ENCODE data around the gene COL4A2. TPM values are rescaled to one million over a fixed set of nuclear protein-coding genes. Genes with fewer than 3 reads are reported as not detected.

Gene COL4A2
- total RNA-seq, 4 donors from 2014 or later = 419 to 931 (median 555) TPM

DNA sequence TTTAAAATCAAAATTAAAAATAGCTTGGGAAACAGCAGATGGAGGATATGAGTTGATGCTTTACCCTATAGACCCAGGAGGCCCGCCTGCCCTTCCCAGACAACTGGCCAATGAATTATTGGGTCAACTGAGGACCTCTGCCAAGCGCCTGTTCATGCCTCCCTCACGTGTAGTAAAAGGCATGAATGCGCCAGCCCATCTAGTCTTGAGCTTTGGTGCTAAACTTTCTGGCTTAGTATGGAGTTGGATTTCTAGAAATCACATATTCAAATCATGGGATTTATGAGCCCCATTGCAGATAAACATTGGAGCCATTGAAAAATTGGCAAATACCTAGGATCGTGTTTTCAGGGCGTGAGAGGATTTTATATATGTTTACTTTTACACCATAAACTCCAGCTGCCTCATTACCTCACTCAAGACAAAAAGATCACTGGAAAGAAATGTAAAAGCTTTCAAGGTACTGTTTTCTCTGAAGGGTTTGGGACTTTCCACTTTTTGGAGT lies 47.1 kb downstream of the COL4A2 start:
- intact Hi-C loops (cut with DNase I) = no loop called here
- H3K4me3 ChIP-seq = no peak overlapping the region
- no peaks in the 10 kb centered on the region for H3K9me3 ChIP-seq
- peak overlapping the region; percentile 91 to 98 (median 92) for H3K27ac ChIP-seq (replicated peaks in 1 of 4)
- peaks cover 46 to 82% (median 77%) of the 10 kb centered on the region in 4 donors for H3K4me1 ChIP-seq
- peaks cover 0 to 17% (median 12%) of the 10 kb centered on the region in 4 donors for H3K36me3 ChIP-seq
- no peaks in the 10 kb centered on the region for H3K27me3 ChIP-seq
- TF ChIP-seq EP300 (IDR thresholded peaks at IDR 0.05) (no peak), POLR2AphosphoS5 (IDR thresholded peaks at IDR 0.05) (peak in 1 of 2 donors; percentile 7)
- DNase-seq (ENCODE audit: extremely low spot score) = no peak
- 64% methylated on average over 6 of the region's 6 CpGs for WGBS

DNA sequence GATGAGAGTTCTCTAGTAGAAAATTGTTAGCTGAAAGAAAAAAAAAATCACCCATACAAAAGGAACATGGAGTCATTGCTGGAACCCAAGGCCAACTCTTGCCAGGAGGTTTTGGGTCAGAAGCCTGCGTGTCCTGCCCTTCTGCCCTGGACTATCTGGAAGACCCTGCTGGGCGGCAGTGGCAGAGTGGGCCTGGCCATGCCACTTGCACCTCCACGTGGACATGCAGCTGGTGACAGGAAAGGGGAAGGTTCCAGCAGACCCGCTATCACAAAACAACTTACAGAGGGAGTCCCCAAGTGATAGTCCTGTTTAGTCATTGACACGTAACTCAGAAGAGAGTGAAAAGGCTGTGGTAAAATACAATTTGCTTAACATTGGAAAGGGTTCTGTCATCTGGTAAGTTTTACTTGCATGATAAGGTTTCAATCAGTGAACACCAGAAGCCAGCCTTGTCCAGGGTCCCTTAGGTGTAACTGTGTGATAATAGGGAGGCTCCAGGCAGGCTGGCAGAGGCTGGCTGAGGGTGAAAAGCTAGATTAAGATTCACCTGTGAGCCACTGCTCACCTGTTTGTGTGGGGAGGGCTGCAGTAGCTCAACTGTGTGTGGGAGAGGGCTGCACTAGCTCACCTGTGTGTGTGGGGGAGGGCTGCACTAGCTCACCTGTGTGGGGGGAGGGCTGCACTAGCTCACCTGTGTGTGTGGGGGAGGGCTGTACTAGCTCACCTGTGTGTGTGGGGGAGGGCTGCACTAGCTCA lies 47.8 kb downstream of the COL4A2 start:
- 88% methylated on average over 5 of the region's 5 CpGs for WGBS
- no peak for DNase-seq (ENCODE audit: extremely low spot score)
- H3K36me3 ChIP-seq = peaks cover 0 to 17% (median 12%) of the 10 kb centered on the region in 4 donors
- H3K4me1 ChIP-seq = peaks cover 43 to 82% (median 77%) of the 10 kb centered on the region in 4 donors
- intact Hi-C loops (cut with DNase I) = no loop called here
- H3K27ac ChIP-seq (replicated peaks in 1 of 4) = peak overlapping the region; percentile 91 to 98 (median 92)
- no peaks in the 10 kb centered on the region for H3K27me3 ChIP-seq
- H3K9me3 ChIP-seq = no peaks in the 10 kb centered on the region
- TF ChIP-seq CTCF (IDR thresholded peaks at IDR 0.05) (no peak), EP300 (IDR thresholded peaks at IDR 0.05) (no peak), POLR2AphosphoS5 (IDR thresholded peaks at IDR 0.05) (no peak), POLR2A (IDR thresholded peaks at IDR 0.05; ENCODE audit: low read depth) (no peak)
- H3K4me3 ChIP-seq = no peak overlapping the region

DNA sequence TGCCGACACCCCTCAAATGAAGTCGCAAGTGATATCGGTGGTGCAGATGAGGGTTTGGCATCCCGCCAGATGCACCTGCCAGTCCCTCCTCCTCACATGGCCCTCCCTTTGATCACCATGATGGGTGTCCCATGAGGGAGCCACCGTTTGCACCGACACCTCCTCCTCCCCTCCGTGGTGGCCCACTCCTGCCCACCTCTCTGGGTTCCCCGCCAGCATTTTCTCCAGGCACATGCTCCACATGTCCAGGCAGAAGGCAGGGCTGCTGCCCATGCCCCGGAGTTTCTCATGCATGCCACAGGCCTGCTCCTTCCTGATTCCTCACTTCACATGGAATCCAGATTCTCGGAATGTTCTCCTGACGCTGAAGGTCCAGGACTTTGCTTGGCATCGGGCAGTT lies 49.3 kb downstream of the COL4A2 start:
- Histone ChIP-seq H3K4me1 (peaks cover 43 to 82% (median 77%) of the 10 kb centered on the region in 4 donors), H3K27me3 (no peaks in the 10 kb centered on the region), H3K27ac (replicated peaks in 1 of 4) (peak overlapping the region; percentile 83 to 93 (median 88)), H3K9me3 (no peaks in the 10 kb centered on the region), H3K4me3 (no peak overlapping the region), H3K36me3 (peaks cover 0 to 17% (median 12%) of the 10 kb centered on the region in 4 donors)
- TF ChIP-seq POLR2A (IDR thresholded peaks at IDR 0.05; ENCODE audit: low read depth) = no peak
- TF ChIP-seq CTCF (IDR thresholded peaks at IDR 0.05) = no peak
- TF ChIP-seq POLR2AphosphoS5 (IDR thresholded peaks at IDR 0.05) = peak; percentile 13 to 66
- no peak for TF ChIP-seq EP300 (IDR thresholded peaks at IDR 0.05)
- intact Hi-C loops (cut with DNase I) = no loop called here
- WGBS = 65% methylated on average over 9 of the region's 12 CpGs
- DNase-seq (ENCODE audit: extremely low spot score) = no peak

DNA sequence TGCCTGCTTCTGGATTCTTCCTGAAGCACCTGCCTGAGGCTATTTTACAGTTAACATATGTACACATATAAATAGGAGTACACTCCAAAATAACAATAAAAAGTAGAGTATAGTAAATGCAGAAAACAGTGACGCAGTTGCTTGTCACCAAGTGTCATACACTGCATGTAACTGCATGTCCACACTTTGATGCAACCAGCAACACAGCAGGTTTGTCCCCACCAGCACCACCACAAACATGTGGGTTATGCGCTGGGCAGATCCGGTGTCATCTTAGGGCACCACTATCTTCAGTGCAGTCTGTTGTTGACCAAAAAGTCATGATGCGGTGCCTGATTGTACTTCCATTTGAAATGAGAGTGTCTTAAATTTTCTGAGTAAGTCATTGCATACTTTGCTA lies 51.3 kb downstream of the COL4A2 start:
- H3K4me1 ChIP-seq = peaks cover 52 to 82% (median 77%) of the 10 kb centered on the region in 4 donors
- no peak for DNase-seq (ENCODE audit: extremely low spot score)
- no peaks in the 10 kb centered on the region for H3K9me3 ChIP-seq
- 90% methylated on average over 4 of the region's 4 CpGs for WGBS
- intact Hi-C loops (cut with DNase I) = no loop called here
- H3K27me3 ChIP-seq = no peaks in the 10 kb centered on the region
- H3K4me3 ChIP-seq = no peak overlapping the region
- TF ChIP-seq CTCF (IDR thresholded peaks at IDR 0.05) = no peak
- no peak for TF ChIP-seq EP300 (IDR thresholded peaks at IDR 0.05)
- no peak for TF ChIP-seq POLR2AphosphoS5 (IDR thresholded peaks at IDR 0.05)
- TF ChIP-seq POLR2A (IDR thresholded peaks at IDR 0.05; ENCODE audit: low read depth) = no peak
- H3K36me3 ChIP-seq = peaks cover 0 to 29% (median 12%) of the 10 kb centered on the region in 4 donors
- peak overlapping the region; percentile 83 to 93 (median 88) for H3K27ac ChIP-seq (replicated peaks in 1 of 4)

DNA sequence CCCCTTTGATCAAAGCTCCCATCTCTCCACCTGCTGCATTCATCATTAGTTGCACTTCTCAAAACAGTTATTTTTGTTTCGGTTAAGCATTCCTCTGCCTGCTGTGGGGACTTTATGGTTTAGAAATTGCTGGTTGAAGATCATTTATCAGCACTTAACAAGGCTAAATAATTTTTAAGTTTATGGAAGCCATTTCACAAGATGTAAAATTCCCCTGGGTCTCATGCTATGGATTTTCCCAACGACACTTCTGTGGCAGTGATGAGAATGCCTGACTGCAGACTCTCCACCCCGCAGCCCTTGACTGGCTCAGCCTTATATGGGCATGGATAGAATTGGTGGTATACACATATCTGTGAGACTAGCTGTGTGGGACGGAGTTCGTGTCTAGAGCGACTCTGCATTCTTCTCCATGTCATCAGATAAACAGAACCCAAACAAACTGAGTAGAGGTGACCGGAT lies 52.8 kb downstream of the COL4A2 start:
- H3K27me3 ChIP-seq = no peaks in the 10 kb centered on the region
- TF ChIP-seq CTCF (IDR thresholded peaks at IDR 0.05) (no peak), POLR2AphosphoS5 (IDR thresholded peaks at IDR 0.05) (peak; percentile 54 to 58)
- H3K4me1 ChIP-seq = peaks cover 43 to 78% (median 74%) of the 10 kb centered on the region in 4 donors
- intact Hi-C loops (cut with DNase I) = no loop called here
- no peak overlapping the region for H3K4me3 ChIP-seq
- DNase-seq (ENCODE audit: extremely low spot score) = no peak
- H3K9me3 ChIP-seq = no peaks in the 10 kb centered on the region
- peaks cover 0 to 29% (median 12%) of the 10 kb centered on the region in 4 donors for H3K36me3 ChIP-seq
- WGBS = 53% methylated on average over 7 of the region's 7 CpGs
- peak overlapping the region; percentile 83 to 93 (median 88) for H3K27ac ChIP-seq (replicated peaks in 1 of 4)

All from esophagus muscularis mucosa (tissue), 4 donors.